MM.1S (cell line): ENCODE measurements around the gene ZBTB32.

Experiments used
- EZH2 ChIP-seq: fragments of 300-600 bp; sonication (generic); optimal IDR thresholded peaks from 2 replicates; pipeline ENCODE3; 2017; ENCODE audit warnings: low read depth, mild to moderate bottlenecking, antibody characterized with exemption, low read length, mixed read lengths
- TF ChIP-seq, protein P1 (sequence below): fragments of 300-600 bp; sonication (generic); IDR thresholded peaks from 2 replicates; pipeline ENCODE4 v1.5.1; 2016; ENCODE audit warnings: antibody characterized with exemption, low read length, mixed read lengths

DNA sequence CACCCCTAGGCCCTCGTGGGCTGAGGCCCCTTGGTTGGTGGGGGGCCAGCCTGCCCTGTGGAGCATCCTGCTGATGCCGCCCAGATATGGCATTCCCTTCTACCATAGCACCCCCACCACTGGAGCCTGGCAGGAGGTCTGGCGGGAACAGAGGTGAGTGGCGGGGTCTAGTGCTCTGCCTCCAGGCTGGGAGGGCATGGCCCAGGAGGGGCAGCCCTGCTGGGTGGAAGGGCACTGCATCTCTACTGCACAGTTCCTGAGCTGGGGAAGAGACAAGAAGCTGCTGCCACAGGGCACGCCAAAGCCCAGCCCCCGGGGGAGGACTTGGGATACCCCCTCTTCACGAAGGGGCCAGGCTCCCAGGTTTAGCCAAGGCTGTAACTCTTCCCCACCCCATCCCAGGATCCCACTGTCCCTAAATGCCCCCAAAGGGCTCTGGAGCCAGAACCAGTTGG, 11.0 kb downstream of the ZBTB32 start:
- TF ChIP-seq, protein P1, sequence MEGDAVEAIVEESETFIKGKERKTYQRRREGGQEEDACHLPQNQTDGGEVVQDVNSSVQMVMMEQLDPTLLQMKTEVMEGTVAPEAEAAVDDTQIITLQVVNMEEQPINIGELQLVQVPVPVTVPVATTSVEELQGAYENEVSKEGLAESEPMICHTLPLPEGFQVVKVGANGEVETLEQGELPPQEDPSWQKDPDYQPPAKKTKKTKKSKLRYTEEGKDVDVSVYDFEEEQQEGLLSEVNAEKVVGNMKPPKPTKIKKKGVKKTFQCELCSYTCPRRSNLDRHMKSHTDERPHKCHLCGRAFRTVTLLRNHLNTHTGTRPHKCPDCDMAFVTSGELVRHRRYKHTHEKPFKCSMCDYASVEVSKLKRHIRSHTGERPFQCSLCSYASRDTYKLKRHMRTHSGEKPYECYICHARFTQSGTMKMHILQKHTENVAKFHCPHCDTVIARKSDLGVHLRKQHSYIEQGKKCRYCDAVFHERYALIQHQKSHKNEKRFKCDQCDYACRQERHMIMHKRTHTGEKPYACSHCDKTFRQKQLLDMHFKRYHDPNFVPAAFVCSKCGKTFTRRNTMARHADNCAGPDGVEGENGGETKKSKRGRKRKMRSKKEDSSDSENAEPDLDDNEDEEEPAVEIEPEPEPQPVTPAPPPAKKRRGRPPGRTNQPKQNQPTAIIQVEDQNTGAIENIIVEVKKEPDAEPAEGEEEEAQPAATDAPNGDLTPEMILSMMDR, result no peak
- no peak for TF ChIP-seq EZH2
